HepG2 (cell line): ENCODE data around the gene KDM6B. TPM values are rescaled to one million over a fixed set of nuclear protein-coding genes. Genes with fewer than 3 reads are reported as not detected.

Source experiments
- CREM ChIP-seq, 2 experiments: sonication (generic) in 1 of 2; formaldehyde crosslinking in 1 of 2; IDR thresholded peaks; 2 replicates each; pipeline versions ENCODE4 v1.4.0 to v1.6.1; 2016 to 2020; ENCODE audit warnings: antibody characterized with exemption in 1 of 2, mild to moderate bottlenecking in 1 of 2, missing genetic modification reagents in 1 of 2
- CSRNP2 ChIP-seq: sonication (generic); formaldehyde crosslinking; conservative IDR thresholded peaks from 2 replicates; pipeline ENCODE4 v1.8.0; 2022; ENCODE audit warnings: low read depth, missing genetic modification reagents
- DNMT1 ChIP-seq: sonication (generic); formaldehyde crosslinking; IDR thresholded peaks from 2 replicates; pipeline ENCODE4 v1.5.1; 2020; ENCODE audit warnings: mild to moderate bottlenecking, missing genetic modification reagents
- E2F5 ChIP-seq: sonication (generic); formaldehyde crosslinking; conservative IDR thresholded peaks from 2 replicates; pipeline ENCODE4 v1.4.0; 2020; ENCODE audit warnings: missing genetic modification reagents
- HMGA1 ChIP-seq: sonication (generic); formaldehyde crosslinking; conservative IDR thresholded peaks from 2 replicates; pipeline ENCODE4 v1.4.0; 2020; ENCODE audit warnings: missing genetic modification reagents
- NFYC ChIP-seq: IDR thresholded peaks from 2 replicates; pipeline ENCODE4 v1.6.1; 2016; ENCODE audit warnings: missing genetic modification reagents, missing compliant biosample characterization
- NONO ChIP-seq, 2 experiments: fragments of 450-650 bp in 1 of 2; sonication (generic) in 1 of 2; formaldehyde crosslinking in 1 of 2; IDR thresholded peaks in 1 of 2; conservative IDR thresholded peaks in 1 of 2; 2 replicates each; pipeline versions ENCODE4 v1.6.1 to v1.8.0; 2017 to 2022; ENCODE audit warnings: mild to moderate bottlenecking in 1 of 2, missing genetic modification reagents in 1 of 2, moderate library complexity in 1 of 2
- NPAS2 ChIP-seq: sonication (generic); formaldehyde crosslinking; IDR thresholded peaks from 2 replicates; pipeline ENCODE4 v1.8.0; 2022; ENCODE audit warnings: mild to moderate bottlenecking, missing genetic modification reagents, borderline replicate concordance
- PHB2 ChIP-seq: fragments of 450-650 bp; IDR thresholded peaks from 2 replicates; pipeline ENCODE4 v1.6.1; 2018; ENCODE audit not compliant: partially characterized antibody
- RFX3 ChIP-seq: IDR thresholded peaks from 2 replicates; pipeline ENCODE4 v1.6.1; 2016; ENCODE audit warnings: missing biosample characterization, missing genetic modification reagents
- SIX1 ChIP-seq: sonication (generic); formaldehyde crosslinking; IDR thresholded peaks from 2 replicates; pipeline ENCODE4 v1.4.0; 2020; ENCODE audit warnings: missing genetic modification reagents, borderline replicate concordance
- SNAPC5 ChIP-seq: sonication (generic); formaldehyde crosslinking; IDR thresholded peaks from 2 replicates; pipeline ENCODE4 v1.8.1; 2023; ENCODE audit warnings: mild to moderate bottlenecking, missing genetic modification reagents, borderline replicate concordance
- SNRNP70 ChIP-seq: fragments of 200-400 bp; formaldehyde crosslinking; IDR thresholded peaks from 2 replicates; pipeline ENCODE4 v1.6.1; 2017; ENCODE audit warnings: mild to moderate bottlenecking, low read depth, low read length, moderate library complexity
- SRSF1 ChIP-seq: fragments of 200-400 bp; formaldehyde crosslinking; optimal IDR thresholded peaks from 2 replicates; pipeline ENCODE3; 2017; ENCODE audit warnings: mild to moderate bottlenecking, low read depth, low read length, moderate library complexity
- USF2 ChIP-seq, 2 experiments: sonication (generic) in 1 of 2; formaldehyde crosslinking in 1 of 2; IDR thresholded peaks; 2 replicates each; pipeline versions ENCODE4 v1.5.1 to v1.6.1; 2011 to 2020; ENCODE audit warnings: borderline replicate concordance in 1 of 2, low read depth in 1 of 2, low read length in 1 of 2, mild to moderate bottlenecking in 1 of 2, missing genetic modification reagents in 1 of 2, moderate library complexity in 1 of 2
- XBP1 ChIP-seq: sonication (generic); formaldehyde crosslinking; IDR thresholded peaks from 2 replicates; pipeline ENCODE4 v1.5.0; 2020; ENCODE audit warnings: missing genetic modification reagents
- ZBTB1 ChIP-seq: sonication (generic); formaldehyde crosslinking; IDR thresholded peaks from 2 replicates; pipeline ENCODE4 v1.4.0; 2020; ENCODE audit warnings: missing genetic modification reagents, borderline replicate concordance
- ZBTB7A ChIP-seq: sonication (generic); formaldehyde crosslinking; IDR thresholded peaks from 2 replicates; pipeline ENCODE4 v1.8.0; 2022; ENCODE audit warnings: mild to moderate bottlenecking, missing genetic modification reagents
- ZFP62 ChIP-seq: sonication (generic); formaldehyde crosslinking; IDR thresholded peaks from 2 replicates; pipeline ENCODE4 v1.4.0; 2020; ENCODE audit warnings: missing genetic modification reagents
- ZNF121 ChIP-seq: sonication (generic); formaldehyde crosslinking; IDR thresholded peaks from 2 replicates; pipeline ENCODE4 v1.5.0; 2020; ENCODE audit warnings: mild to moderate bottlenecking, missing genetic modification reagents
- ZNF124 ChIP-seq: sonication (generic); formaldehyde crosslinking; IDR thresholded peaks from 2 replicates; pipeline ENCODE4 v1.4.0; 2020; ENCODE audit warnings: missing genetic modification reagents
- ZNF232 ChIP-seq: sonication (generic); formaldehyde crosslinking; IDR thresholded peaks from 2 replicates; pipeline ENCODE4 v1.4.0; 2020; ENCODE audit warnings: missing genetic modification reagents, borderline replicate concordance
- ZNF432 ChIP-seq: sonication (generic); formaldehyde crosslinking; IDR thresholded peaks from 2 replicates; pipeline ENCODE4 v1.5.0; 2020; ENCODE audit warnings: missing genetic modification reagents, mild to moderate bottlenecking, borderline replicate concordance
- ZNF616 ChIP-seq: sonication (generic); formaldehyde crosslinking; IDR thresholded peaks from 2 replicates; pipeline ENCODE4 v1.5.0; 2020; ENCODE audit warnings: low read depth, mild to moderate bottlenecking, missing genetic modification reagents
- ZNF788 ChIP-seq: sonication (generic); formaldehyde crosslinking; IDR thresholded peaks from 2 replicates; pipeline ENCODE4 v1.5.0; 2020; ENCODE audit warnings: mild to moderate bottlenecking, missing genetic modification reagents, borderline replicate concordance
- polyA plus RNA-seq, 8 experiments: library from polyadenylated mRNA; depleted of rRNA in 3 of 8; stranded (reverse) in 7 of 8; unstranded in 1 of 8; fragments of >200 nt; fragmentation: Illumina TruSeq in 4 of 8; extraction: Trizol in 4 of 8; gene quantifications; 2 replicates each; pipeline versions ENCODE4 v1.2.1 to v1.2.3, GENCODE V29; 2011 to 2016; ENCODE audit warnings: low read depth in 4 of 8, missing spikeins in 1 of 8, mixed read lengths in 1 of 8; ENCODE audit not compliant: insufficient read depth in 1 of 8
- total RNA-seq, 5 experiments: library from RNA; depleted of rRNA; stranded (reverse); fragments of >200 nt; fragmentation: Illumina TruSeq; extraction: Trizol; gene quantifications; 2 replicates each; pipeline ENCODE4 v1.2.3, GENCODE V29; 2016; ENCODE audit warnings: low read depth in 1 of 5

KDM6B gene
- total and polyA plus RNA-seq, 2 of the 13 experiments (the other 11 are each of a cell fraction or from before 2014, with no cell fraction given): 1.3 to 2.1 TPM

- TF ChIP-seq ZNF121 (CRISPR knock-in tag) (0 out of 2 replicates have a peak, but pooled peaks have one; percentile 19), ZNF788 (CRISPR knock-in tag) (peak; percentile 98; the same call in 1 of the 2 replicates), ZBTB7A (CRISPR knock-in tag) (peak; percentile 92; the same call in 1 of the 2 replicates), RFX3 (CRISPR knock-in tag) (peak; percentile 79), XBP1 (no peak), ZNF616 (no peak), ZNF124 (CRISPR knock-in tag) (peak; percentile 81; the same call in 1 of the 2 replicates), NONO (IDR thresholded peaks at IDR 0.05) (no peak), NONO (CRISPR knock-in tag; conservative IDR thresholded peaks at IDR 0.05) (peak; percentile 98), NPAS2 (no peak), USF2 (IDR thresholded peaks at IDR 0.05; ENCODE audit: low read depth, low read length) (peak; percentile 91), USF2 (CRISPR knock-in tag; IDR thresholded peaks at IDR 0.05; ENCODE audit: borderline replicate concordance) (peak; percentile 90; the same call in 1 of the 2 replicates), NFYC (peak; percentile 64), HMGA1 (CRISPR knock-in tag) (no peak), CSRNP2 (CRISPR knock-in tag) (no peak), E2F5 (CRISPR knock-in tag) (no peak), SIX1 (CRISPR knock-in tag) (peak; percentile 24; the same call in 1 of the 2 replicates), ZFP62 (CRISPR knock-in tag) (no peak), ZNF432 (no peak), PHB2 (no peak), DNMT1 (CRISPR knock-in tag) (no peak), ZBTB1 (CRISPR knock-in tag) (no peak), SRSF1 (peak; percentile 14), SNAPC5 (peak; percentile 41; the same call in 1 of the 2 replicates), SNRNP70 (no peak), ZNF232 (CRISPR knock-in tag) (peak; percentile 20; the same call in 1 of the 2 replicates), CREM (IDR thresholded peaks at IDR 0.05) (peak; percentile 92), CREM (CRISPR knock-in tag; IDR thresholded peaks at IDR 0.05) (no peak)
These were observed 2.8 kb downstream of the KDM6B start (continued) for GRCh38 chr17:7836596-7837407.
